DMS114 treated with DMSO at 0.1 percent for 48 hours (cell line): Measurements from ENCODE around the gene DHRSX.
"Not testable (repeated sequence)": the region's sequence is repeated elsewhere in the genome, so short reads cannot be mapped to it uniquely, and the experiment has no call there.

ENCODE experiments used
- DNase-seq: peaks from one replicate; lab custom pipeline; 2025; ENCODE audit not compliant: unreplicated experiment; lab: John Stamatoyannopoulos, UW

The DHRSX gene

GRCh38 chrX:2267890-2268289, 232.9 kb downstream of the DHRSX start:
- DNase-seq = no peak

GRCh38 chrX:2266445-2267349, 234.1 kb downstream of the DHRSX start:
- no peak for DNase-seq

GRCh38 chrX:2265658-2266444, 234.9 kb downstream of the DHRSX start:
- not testable (repeated sequence) for DNase-seq

GRCh38 chrX:2264179-2265030, 236.4 kb downstream of the DHRSX start:
- no peak for DNase-seq

- no peak for DNase-seq
Measured at GRCh38 chrX:2263203-2263602, 237.6 kb downstream of the DHRSX start.

- DNase-seq = no peak
Measured at GRCh38 chrX:2262668-2263055, 238.1 kb downstream of the DHRSX start.

- no peak for DNase-seq
Measured at GRCh38 chrX:2261831-2262667, 238.7 kb downstream of the DHRSX start.

- no peak for DNase-seq
Measured at GRCh38 chrX:2252331-2253065, 248.3 kb downstream of the DHRSX start.

GRCh38 chrX:2251211-2251610, 249.6 kb downstream of the DHRSX start:
- no peak for DNase-seq

GRCh38 chrX:2243913-2244460, 256.8 kb downstream of the DHRSX start:
- no peak for DNase-seq

- no peak for DNase-seq
Measured at GRCh38 chrX:2242980-2243379, 257.8 kb downstream of the DHRSX start.

- DNase-seq = no peak
Measured at GRCh38 chrX:2242326-2242725, 258.4 kb downstream of the DHRSX start.

- not testable (repeated sequence) for DNase-seq
Measured at GRCh38 chrX:2241496-2241895, 259.3 kb downstream of the DHRSX start.

GRCh38 chrX:2240761-2241160, 260.0 kb downstream of the DHRSX start:
- DNase-seq = not testable (repeated sequence)

GRCh38 chrX:2237976-2238375, 262.8 kb downstream of the DHRSX start:
- DNase-seq = no peak

GRCh38 chrX:2231570-2232192, 269.1 kb downstream of the DHRSX start:
- no peak for DNase-seq

GRCh38 chrX:2230457-2230856, 270.3 kb downstream of the DHRSX start:
- DNase-seq = no peak

- no peak for DNase-seq
Measured at GRCh38 chrX:2228536-2228935, 272.2 kb downstream of the DHRSX start.
